HuH-7 (cell line): ENCODE measurements around the gene CTBS.

ENCODE experiments used
- DNase-seq: peaks from one replicate; pipeline ENCODE4 v3.0.0; 2011; ENCODE audit warnings: low spot score

The CTBS gene

DNA sequence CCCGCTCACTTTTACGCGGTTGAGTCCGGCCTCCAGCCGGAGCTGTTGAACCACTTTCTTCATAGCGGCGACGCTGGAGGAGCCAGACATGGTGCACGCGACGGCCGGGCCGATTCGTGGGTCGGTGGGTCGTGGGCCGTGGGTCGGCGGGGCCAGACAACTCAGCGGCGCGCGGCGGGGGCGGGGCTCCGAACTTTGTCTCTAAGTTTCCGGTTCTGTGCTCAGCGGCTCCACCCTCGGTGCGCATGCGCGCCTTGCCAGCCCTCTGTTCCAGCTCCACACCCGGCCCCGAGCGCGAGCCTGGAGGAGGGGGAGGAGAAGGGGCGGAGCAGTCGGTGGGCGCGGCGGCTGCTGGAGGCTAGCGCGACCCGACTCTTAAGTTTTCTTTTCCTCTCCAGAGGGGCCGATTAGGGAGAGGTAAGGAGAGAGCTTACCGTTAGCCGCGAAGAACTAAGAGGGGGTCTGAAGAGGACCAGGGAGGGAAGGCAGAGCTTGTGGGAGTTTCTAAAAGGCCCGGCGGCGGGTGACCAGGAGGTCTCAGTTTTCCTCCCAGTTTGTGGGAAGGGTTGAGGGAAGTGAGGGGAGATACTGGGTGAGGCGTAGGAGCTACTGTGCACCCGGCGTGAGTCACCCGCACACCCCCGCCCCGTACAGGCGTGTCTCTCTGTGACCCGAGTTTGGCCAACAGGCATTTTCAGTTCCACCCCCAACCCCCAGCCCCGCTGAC is 68.1 kb downstream of the CTBS start, which contains the start of the genes GNG5 and SPATA1:
Gene GNG5, minus strand, starts transcription at position 580 of the 727 bp plus-strand sequence. Its CDS starts 490 bp downstream, at position 90.
Gene SPATA1, plus strand, starts transcription at position 385 of the 727 bp plus-strand sequence. CDS start 9,974 bp downstream, outside the sequence.
- DNase-seq = peak; percentile 89

DNA sequence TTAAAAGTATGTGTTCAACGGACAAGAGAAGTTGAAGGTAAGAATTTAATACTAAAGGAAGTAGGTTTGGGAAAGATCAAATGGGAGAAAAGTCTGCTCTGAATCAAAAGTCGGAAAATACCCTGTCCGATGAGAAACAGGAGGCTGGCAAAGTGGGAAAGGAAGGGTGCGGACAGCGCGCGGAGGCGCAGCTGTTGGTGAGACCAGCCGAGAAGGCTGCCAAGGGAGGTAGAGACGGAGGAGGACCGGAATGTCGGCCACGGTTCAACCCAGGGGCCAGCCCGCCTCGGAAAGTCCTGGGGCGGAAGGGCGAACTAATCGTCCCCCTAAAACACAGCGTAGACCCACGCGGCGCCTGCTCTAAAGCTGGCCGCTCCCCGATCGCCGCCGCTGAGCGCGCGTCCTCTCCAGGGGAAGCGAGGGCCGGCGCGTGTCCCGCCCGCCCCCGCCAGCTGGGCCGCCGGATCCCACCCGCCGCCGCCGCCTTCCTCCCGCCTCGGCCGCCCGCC is 68.7 kb downstream of the CTBS start:
- DNase-seq = peak; percentile 17

DNA sequence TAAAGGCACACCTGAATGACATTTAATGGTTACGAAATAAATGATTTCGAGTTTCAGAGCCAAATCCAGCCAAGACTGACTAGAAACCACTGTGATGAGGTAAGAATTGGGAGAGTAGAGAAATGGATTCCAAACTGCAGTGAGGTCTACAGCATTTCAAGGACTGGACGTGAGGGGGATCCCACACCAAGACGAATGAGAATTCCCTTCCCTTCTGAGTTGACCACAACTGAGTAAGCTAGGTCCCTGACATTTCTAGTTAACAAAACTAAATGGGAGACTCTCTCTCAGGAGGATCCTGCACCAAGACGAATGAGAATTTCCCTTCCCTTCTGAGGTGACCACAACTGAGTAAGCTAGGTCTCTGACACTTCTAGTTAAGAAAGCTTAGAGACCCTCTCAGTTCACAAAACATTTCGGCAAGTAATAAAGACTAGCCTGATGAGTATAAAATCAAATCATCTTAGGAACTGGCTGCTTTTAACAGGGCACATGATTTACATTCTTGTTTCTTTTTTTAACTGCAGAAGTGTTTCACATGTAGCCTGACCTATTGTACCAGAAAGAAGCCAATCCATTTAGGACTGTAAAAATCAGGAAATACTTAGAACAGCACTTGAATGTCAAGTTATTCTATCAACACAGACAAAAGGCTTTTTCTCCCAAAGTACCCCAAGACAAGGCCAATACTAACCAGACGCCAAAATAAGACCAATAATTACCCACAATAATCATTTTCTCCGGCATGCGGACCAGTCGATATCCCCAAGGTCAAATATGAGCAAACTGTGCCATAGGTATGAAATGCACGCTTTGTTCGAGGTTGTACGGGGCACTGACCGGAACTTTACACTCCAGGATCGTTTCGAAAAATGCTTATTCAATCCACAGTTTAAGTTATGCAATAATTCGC is 69.4 kb downstream of the CTBS start:
- no peak for DNase-seq

DNA sequence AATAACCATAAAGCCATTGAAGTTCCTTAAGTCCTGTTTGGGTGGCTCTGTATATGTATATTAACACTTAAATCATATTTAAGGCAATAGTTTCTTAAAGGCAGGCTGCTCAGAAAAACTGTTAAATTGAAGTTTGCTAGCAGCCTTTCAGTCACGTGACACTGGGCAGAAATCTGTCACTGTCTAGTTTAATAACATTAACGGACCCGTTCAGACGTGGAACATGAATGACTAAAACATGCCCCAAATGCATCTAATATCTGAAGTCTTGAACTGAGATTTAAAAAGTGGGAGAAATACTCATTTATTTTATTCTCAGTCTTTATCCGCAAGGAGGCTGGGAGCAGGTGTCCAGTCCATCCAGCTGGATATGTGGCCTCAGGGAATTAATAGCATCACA is 71.3 kb downstream of the CTBS start:
- no peak for DNase-seq
